ENCODE data around the gene CLDN9.
"Not testable (repeated sequence)": the region's sequence is repeated elsewhere in the genome, so short reads cannot be mapped to it uniquely, and the experiment has no call there.

CLDN9 gene

GRCh38 chr16:3032624-3033023, 19.9 kb downstream of the CLDN9 start:
- no peak for DNase-seq (ENCODE audit: low read depth)

- DNase-seq (ENCODE audit: low read depth): no peak
These were observed 22.7 kb downstream of the CLDN9 start for GRCh38 chr16:3035289-3035971.

DNA sequence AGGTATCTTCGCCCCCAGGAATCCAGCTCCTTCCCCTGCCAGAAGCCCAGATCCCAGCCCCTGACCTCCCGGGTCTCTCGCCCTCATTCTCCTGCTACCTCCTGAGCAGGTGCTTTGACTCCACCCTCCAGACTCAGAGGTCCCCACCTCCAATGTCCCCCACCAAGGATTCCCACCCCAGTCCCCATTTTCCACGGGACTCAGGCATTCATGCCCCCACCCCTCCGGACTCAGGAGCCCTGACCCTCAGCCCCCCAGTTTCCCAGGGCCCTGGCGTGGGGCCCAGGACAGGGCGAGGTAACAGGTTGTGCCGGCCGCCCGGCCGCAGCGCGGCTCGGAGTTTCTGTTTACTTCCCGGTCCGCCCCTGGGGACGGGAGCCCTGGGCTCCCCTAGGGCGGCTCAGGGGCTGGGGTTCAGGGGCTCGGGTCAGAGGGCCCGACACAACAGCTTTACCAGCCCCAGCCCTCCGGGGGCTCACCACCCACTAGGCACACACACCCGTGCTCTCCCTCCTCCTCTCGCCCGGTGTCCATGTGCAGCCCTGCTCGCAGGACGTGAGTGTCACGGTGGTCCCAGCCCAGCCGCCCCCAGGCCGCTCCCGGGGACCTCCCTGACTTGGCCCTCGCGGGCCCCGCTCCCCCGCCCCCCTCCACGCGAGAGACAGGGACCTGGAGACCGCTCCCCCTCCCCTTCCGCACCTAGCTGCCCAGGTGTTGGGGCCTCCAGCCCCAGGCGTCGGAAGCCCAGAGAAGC, 23.4 kb downstream of the CLDN9 start:
- DNase-seq (ENCODE audit: low read depth): no peak

DNA sequence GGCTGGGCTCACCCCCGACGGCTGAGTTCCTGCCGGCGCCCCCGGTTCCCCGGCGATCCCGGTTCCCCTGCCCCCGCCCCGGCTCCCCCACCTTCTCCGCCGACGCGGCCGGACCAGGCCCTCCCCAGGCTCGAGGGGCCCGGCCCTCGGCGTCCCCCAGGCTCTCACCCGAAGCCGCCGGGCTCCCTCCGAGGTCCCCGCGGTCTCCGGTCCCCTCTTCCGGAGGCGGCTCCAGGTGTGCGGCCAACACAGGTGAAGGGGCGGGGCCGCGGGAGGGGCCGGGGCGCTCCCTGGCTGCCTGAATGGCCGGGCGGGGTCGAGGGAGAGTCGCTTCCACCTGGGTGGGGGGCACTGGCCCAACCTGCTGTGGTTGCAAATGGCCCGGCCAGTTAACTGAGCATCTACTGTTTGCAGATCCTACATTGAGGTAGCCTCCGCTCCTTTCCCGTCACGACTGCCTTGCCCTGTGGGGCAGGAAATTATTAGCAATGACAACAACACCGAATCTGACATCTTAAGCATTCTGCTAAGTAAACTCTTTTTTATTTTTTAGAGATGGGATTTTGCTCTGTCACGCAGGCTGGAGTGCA, 24.1 kb downstream of the CLDN9 start, which contains the start of gene BICDL2:
Gene BICDL2, minus strand, starts transcription at position 219 of the 590 bp plus-strand sequence. CDS start 1,448 bp downstream, outside the sequence.
- DNase-seq (ENCODE audit: low read depth): no peak

DNA sequence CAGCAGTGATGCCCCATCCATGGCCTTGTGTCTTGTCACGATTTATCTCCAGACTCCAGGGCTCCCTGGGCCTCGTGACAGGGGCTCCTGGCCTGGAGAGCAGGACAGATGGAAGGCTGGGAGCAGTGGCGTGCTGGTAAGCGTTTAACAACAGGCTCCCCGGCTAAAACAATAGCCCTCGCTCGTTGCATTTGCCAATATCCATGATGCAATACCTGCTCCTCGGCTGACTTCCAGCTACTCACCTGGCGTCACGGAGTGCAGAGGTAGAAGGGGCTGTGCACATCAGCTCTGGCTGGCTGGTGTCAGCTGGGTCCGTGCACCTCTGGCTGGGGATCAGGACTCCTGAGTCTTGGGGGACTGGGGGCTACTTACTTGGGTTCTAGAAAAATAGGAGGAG, 25.5 kb downstream of the CLDN9 start:
- no peak for DNase-seq (ENCODE audit: low read depth)

GRCh38 chr16:3038896-3039295, 26.2 kb downstream of the CLDN9 start:
- DNase-seq (ENCODE audit: low read depth): no peak

GRCh38 chr16:3042376-3042775, 29.7 kb downstream of the CLDN9 start:
- no peak for DNase-seq (ENCODE audit: low read depth)

- DNase-seq (ENCODE audit: low read depth): no peak
These were observed 32.0 kb downstream of the CLDN9 start for GRCh38 chr16:3044708-3045107.

DNA sequence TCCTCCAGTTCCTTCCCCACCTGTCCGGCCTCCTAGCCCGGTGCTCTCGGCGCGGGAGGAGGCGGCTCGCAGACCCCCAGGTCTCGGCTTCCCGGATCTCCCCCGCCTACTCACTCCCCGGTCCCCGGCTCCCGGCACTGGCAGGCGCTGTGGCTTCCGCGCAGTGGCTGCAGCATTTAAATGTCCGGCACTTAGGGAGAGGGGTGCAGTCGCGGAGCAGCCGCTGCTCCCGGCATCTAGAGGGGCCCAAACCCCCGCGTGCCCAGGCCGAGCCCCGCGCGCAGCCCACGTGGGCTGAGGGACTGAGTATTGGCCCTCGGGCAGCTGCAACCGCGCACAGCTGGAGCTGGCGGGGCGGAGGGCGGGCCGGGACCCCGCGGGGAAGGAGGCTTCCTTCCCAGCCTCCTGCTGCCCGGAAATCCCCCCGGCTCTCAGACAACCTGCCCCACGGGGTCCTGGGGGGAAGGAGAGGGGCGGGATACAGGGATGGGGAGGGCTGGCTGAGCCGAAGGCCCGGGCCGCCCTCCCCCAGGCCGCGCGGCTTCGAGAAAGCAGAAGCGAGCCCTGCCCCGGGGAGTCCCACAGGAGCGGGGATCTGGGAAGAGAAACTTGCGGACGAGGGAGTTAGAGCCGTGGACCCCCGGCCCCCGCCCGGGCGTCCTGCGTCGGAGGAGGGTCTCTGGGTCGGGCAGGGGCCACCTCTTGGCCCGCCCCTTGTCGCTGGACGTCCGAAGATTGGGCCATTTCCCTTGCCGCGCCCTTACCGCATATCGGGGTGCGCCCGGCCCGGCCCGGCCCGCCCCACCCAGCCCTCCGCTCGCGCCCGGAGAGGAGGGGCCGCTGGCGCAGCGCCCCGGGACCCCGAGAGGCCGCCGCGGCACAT, 33.3 kb downstream of the CLDN9 start, which contains the start of gene MMP25:
Gene MMP25, plus strand, starts transcription at position 804 of the 883 bp plus-strand sequence. CDS start 357 bp downstream, outside the sequence.
- DNase-seq (ENCODE audit: low read depth): no peak

DNA sequence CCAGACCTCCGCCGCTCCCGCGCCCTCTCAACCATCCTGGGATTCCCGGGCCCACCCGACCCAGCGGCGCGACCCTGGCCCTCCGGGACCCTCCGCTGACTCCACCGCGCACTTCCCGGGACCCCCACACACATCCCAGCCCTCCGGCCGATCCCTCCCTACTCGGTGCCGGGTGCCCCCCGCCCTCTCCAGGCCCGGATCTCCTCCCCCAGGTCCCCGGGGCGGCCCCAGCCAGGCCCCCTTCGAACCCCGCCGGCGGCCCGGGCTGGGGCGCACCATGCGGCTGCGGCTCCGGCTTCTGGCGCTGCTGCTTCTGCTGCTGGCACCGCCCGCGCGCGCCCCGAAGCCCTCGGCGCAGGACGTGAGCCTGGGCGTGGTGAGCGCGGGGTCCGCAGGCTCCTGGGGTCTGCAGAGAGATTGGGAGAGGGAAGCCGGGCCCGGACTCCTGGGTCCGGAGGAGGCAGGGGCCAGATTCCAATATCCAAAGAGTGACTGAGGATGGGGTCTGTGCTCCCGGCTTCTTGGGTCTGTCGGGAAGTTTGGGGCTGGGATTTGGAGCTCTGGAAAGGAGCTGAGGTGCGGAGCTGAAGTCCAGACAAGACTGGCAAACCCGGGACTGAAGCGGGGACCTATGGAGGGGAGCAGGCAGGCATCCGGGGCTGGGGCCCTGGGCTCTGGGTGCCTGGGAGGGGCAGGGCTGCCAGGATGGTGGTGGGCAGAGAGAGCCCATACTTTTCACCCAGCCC, 34.1 kb downstream of the CLDN9 start:
- no peak for DNase-seq (ENCODE audit: low read depth)

GRCh38 chr16:3047387-3047720, 34.6 kb downstream of the CLDN9 start:
- no peak for DNase-seq (ENCODE audit: low read depth)

DNA sequence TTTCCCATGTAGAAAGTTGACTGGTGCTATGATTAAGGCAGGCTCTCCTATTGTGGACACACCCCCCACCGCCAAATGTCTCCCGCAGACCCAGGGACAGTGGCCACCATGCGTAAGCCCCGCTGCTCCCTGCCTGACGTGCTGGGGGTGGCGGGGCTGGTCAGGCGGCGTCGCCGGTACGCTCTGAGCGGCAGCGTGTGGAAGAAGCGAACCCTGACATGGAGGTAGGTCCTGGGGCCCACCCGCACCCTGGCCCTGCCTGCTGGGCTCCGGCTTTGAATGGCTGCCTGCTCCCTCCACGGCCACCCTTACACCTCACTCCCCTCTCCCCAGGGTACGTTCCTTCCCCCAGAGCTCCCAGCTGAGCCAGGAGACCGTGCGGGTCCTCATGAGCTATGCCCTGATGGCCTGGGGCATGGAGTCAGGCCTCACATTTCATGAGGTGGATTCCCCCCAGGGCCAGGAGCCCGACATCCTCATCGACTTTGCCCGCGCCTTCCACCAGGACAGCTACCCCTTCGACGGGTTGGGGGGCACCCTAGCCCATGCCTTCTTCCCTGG, 37.3 kb downstream of the CLDN9 start:
- no peak for DNase-seq (ENCODE audit: low read depth)

DNA sequence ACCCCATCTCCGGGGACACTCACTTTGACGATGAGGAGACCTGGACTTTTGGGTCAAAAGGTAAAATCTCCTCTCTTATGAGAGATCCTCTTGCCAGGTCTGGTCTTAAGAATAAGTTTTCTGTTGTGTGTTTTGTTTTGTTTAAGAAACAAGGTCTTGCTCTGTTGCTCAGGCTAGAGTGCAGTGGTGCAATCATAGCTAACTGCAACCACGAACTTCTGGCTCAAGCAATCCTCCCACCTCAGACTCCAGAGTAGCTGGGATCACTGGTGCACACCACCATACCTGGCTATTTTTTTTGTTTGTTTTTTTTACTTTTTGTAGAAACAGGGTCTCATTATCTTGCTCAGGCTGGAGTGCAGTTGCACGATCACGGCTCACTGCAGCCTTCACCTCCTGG, 37.8 kb downstream of the CLDN9 start:
- DNase-seq (ENCODE audit: low read depth): no peak

- DNase-seq (ENCODE audit: low read depth): no peak
These were observed 38.3 kb downstream of the CLDN9 start for GRCh38 chr16:3051009-3051408.

DNA sequence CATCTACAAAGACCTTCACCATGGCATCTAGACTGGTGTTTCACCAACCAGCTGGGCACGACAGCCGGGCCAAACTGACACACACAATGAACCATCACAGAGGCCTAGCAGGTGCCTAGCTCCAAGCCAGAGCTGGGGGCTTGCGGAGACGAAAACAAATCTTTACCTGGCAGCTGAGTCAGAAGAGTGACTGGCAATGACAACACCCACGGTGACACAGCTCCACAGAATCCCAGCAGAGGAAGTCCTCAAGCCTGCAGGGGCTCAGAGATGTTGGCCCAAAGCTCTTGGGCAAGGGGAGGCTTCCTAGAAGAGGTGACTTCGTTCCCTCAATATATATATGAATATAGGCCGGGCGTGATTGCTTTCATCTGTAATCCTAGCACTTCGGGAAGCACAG, 38.8 kb downstream of the CLDN9 start:
- DNase-seq (ENCODE audit: low read depth): no peak

GRCh38 chr16:3052571-3053329, 40.0 kb downstream of the CLDN9 start:
- not testable (repeated sequence) for DNase-seq (ENCODE audit: low read depth)

GRCh38 chr16:3053330-3053710, 40.6 kb downstream of the CLDN9 start:
- DNase-seq (ENCODE audit: low read depth): not testable (repeated sequence)

GRCh38 chr16:3054965-3055733, 42.4 kb downstream of the CLDN9 start:
- DNase-seq (ENCODE audit: low read depth): no peak

- DNase-seq (ENCODE audit: low read depth): not testable (repeated sequence)
These were observed 43.0 kb downstream of the CLDN9 start for GRCh38 chr16:3055734-3056115.
